Mucosa of gallbladder (tissue), 1 donor: Measurements from ENCODE around the gene BCL2. TPM values are rescaled to one million over a fixed set of nuclear protein-coding genes. Genes with fewer than 3 reads are reported as not detected.
A peak's percentile ranks its signal among the peaks of the same experiment; 100 is the strongest.

Experiments
- DNase-seq: peaks from one replicate; pipeline ENCODE4 v3.0.0-alpha.2; 2020; ENCODE audit warnings: low spot score
- total RNA-seq: library from RNA; stranded (reverse); gene quantifications from one replicate; pipeline ENCODE4 v1.2.1, GENCODE V29; 2021
- donor health status: DM: no; HTN: no; CAD: no.

BCL2 gene
- total RNA-seq, 1 donor from 2014 or later: 18.5 TPM

GRCh38 chr18:63326011-63326410 lies 6.4 kb upstream of the BCL2 start:
- no peak for DNase-seq

DNA sequence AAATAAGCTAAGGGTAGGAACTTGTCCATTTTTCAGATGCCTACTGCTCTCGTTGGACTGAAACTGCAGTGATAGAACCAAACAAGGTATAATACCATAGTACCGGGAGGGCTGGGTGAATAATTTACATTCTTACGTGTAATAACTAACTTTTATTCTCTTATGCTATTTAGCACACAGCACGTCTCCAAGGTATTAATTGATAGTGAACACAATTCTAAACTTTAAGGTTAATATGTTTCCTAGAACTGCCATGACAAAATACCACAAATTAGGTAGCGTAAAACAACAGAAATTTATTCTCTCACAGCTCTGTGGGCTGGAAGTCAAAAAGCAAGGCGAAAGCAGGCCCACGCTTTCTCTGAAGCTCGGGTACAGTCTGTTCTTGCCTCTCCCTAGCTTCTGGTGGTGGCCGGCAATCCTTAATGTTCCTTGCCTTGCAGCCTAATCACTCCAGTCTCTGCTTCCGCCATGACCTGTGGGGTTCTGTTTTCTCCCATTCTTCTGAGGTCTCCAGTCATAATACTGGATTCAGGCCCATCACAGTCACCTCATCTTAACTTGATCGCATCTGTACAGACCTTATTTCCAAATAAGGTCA lies 5.6 kb upstream of the BCL2 start:
- DNase-seq: no peak

- peak; percentile 63 for DNase-seq
These were observed 3.5 kb upstream of the BCL2 start for GRCh38 chr18:63322908-63323634.

DNA sequence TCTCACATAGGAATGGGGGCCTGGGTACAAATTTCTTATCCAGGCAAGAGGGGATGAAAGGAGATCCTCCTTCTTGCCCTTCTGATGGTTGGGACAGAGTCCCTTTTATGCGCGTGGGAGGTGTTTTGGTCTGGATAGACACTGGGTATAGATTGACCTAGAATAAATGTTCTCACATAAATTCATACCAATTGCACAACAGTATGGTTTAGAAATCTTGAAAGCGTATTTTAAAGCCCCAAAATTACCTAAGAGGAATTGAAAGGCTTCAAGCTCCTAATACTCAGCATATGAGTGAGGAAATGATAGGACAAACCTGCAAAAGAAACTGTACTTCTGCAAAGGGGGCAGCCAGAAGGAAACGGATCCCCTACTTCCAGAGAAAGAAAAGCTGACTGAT lies 2.6 kb upstream of the BCL2 start:
- DNase-seq: no peak

DNA sequence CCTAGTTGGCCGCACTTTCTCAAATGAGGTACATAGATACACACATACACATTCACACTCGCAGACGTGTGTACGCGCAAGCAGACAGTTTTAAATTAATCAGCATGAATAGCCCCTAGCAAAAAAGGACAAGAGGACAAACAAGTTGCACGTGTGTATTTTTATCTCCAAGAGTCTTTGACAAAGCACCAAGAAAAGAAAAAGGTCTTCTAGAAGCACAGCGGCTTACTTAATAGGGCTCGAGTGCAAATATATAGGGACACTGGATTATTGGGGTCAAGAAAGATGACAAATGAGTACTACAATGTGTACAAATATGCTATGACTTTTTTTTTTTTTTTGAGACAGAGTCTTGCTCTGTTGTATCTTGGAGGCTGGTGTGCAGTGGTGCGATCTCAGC lies 1.7 kb upstream of the BCL2 start:
- DNase-seq: no peak

DNA sequence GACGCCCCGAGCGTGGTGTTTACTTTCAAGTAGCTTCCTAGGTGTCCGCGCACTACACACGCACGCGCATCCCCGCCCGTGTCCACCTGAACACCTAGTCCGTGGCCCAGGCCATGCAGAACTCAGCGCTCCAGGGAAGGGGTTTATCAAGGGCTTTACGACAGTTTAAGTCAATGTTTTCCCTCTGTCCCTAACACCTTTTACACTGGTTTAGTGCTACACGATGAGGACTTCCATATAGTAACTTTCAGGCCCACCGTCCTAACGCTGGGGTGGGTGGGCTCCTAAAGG lies 1.4 kb upstream of the BCL2 start:
- DNase-seq: peak; percentile 44

GRCh38 chr18:63320123-63320974 lies 780 bp upstream of the BCL2 start:
- DNase-seq: peak; percentile 87

DNA sequence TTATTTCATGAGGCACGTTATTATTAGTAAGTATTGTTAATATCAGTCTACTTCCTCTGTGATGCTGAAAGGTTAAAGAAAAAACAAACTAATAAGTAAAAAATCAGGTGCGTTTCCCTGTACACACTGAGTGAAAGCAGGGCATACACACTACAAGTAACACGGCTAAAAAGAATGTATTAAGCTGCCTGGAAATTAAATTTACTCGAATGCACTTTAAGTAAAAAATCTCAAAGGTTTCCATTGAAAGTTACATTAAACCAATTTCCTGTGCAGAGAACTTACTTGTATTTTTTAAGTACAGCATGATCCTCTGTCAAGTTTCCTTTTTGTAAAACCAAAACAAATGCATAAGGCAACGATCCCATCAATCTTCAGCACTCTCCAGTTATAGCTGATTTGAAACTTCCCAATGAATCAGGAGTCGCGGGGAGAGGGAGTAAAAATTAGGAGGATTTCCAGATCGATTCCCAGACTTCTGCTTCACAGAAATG lies 633 bp downstream of the BCL2 start:
- no peak for DNase-seq

DNA sequence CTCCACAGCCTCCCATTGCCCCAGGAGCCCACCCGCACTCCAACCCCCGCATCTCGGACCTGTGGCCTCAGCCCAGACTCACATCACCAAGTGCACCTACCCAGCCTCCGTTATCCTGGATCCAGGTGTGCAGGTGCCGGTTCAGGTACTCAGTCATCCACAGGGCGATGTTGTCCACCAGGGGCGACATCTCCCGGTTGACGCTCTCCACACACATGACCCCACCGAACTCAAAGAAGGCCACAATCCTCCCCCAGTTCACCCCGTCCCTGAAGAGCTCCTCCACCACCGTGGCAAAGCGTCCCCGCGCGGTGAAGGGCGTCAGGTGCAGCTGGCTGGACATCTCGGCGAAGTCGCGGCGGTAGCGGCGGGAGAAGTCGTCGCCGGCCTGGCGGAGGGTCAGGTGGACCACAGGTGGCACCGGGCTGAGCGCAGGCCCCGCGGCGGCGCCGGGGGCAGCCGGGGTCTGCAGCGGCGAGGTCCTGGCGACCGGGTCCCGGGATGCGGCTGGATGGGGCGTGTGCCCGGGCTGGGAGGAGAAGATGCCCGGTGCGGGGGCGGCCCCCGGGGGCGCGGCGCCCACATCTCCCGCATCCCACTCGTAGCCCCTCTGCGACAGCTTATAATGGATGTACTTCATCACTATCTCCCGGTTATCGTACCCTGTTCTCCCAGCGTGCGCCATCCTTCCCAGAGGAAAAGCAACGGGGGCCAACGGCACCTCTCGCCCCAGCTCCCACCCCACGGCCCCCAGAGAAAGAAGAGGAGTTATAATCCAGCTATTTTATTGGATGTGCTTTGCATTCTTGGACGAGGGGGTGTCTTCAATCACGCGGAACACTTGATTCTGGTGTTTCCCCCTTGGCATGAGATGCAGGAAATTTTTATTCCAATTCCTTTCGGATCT lies 1.3 kb downstream of the BCL2 start:
- DNase-seq: peak; percentile 65

DNA sequence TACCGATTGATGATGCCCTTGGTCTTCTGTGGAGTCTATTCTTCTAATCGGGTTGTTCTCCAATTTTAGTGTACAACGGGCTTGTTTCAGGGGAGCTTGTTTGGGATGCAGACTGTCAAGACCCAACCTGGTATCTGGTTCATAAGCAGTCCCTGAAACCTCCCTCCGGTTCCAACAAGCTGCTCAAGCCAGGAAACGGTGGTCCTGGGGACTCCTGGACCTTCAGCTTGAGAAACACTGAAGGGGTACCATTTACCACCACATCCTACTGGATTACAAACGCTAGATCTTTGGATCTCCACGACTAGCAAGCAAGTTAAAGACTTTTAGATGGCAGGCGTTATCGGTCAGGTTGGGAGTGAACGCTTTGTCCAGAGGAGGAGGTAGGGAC lies 2.0 kb downstream of the BCL2 start:
- DNase-seq: no peak

DNA sequence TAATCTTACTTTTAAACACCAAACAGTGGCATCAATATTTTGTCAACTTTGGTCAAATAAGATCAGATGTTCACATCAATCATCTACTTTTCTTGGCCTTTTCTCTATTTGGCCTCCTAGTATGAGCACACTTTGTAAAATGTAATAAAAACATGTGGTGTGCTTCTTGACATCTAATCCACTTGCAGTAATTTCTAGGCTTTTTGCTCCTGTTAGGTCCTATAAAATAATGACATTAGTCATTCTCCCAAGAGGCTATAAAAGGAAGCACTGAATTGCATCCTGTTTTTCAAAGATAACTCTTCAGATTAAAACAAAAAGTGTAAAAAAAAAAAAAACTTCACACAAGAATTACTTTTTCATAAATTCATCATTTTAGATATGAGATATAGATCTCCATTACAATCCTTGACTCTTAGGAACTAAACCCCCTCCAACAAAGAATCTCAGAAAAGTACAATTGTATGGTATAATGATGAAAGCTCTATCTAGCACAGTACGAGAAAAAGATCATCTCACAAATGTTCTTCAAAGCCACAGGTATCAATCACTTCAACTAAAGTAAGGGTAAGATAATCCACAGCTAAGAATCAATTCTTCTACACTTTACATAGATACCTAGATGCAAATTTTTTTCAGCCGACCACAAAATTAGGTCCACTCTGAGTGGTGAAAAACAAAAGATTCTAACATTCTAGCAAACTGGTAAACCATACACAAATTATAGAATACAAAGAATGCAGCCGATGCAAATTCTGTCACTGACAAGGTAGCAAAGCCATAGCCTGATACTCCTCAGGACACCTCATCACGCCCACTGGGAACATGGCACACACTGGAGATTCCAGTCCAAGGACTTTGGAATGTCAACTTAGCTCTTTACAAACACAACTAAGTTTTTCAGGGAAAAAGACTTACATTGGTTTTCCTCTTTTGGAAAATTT lies 2.7 kb downstream of the BCL2 start:
- no peak for DNase-seq

GRCh38 chr18:63315876-63316275 lies 3.7 kb downstream of the BCL2 start:
- DNase-seq: no peak

GRCh38 chr18:63315131-63315662 lies 4.4 kb downstream of the BCL2 start:
- DNase-seq: no peak

GRCh38 chr18:63314062-63314790 lies 5.3 kb downstream of the BCL2 start:
- DNase-seq: no peak

DNA sequence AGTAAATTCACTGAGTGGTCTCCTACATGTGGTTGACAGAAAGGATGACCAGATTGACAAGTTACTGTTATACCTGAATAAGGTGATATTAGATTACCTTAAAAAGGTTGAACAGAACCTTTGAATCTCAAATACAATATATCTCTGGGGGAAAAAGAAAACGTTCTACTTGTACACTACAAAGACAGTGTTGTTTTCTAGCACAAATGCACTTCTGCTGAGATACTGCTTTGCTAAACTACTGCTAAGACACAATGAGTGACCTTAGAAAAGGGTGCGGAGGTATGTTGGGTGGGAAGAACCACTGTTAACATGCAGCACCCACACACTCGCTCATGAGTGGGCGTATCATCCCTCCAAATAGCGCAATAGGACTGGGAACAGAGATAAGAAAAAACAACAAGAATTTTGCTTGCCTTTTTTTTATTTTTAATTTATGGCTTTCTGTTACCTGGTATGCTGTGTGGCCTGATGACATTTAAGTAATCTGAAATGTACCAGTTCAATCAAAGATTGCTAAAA lies 6.1 kb downstream of the BCL2 start:
- no peak for DNase-seq

DNA sequence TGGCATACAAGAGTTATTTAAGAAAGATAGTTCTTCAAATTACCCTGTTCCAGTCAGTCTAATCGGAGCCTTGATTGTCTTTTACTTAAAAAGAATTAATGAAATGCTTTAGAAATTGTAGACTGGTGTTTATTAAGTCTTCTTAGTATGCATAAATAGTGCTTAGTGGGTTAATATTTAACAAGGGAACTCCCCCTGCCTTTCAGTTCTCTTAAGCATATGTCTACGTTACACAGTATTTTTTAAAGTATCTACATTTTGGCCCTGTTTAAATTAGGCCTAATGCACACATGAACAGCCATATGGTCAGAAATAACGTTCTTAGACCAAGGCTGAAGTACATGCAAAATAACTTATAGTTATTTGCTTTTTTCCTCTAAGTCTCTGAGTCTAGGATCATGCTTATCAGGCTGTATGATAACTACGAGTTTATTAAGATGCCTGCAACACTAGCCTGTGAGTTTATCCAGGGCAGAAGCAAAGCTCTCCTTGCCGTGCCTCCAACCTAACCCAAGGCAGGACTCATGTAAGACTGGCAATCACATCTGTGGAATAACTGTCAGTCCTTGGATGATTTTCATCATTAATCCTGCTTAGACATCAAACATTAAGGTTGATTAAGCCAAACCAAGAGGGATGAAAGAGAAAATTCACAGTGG lies 6.7 kb downstream of the BCL2 start:
- DNase-seq: no peak

DNA sequence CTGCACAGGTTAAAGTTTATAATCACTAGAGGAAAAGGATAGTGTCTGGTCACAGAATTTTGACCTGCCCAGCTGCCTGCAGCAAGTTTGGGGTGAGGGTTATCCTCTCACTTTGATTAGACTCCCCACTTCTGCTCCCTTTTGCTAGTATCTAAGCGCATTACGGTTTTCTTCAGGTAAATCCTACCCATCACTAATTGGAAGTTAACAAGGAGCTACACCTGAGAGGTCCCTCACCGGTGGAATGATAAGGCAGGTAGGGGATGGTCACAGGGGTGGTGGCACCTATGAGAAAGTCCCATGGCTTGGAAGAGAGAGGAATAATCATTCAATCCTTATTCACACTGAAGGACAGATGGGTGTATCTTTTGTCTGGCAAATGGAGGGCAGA lies 7.6 kb downstream of the BCL2 start:
- DNase-seq: no peak

- DNase-seq: no peak
These were observed 8.2 kb downstream of the BCL2 start for GRCh38 chr18:63311118-63312018.
